ENCODE measurements around the gene ZNF416.

The ZNF416 gene

GRCh38 chr19:57559404-57560025 lies 19.2 kb downstream of the ZNF416 start, which contains the start of gene ZNF550:
ZNF550 (minus strand) TSS chr19:57559863; CDS start chr19:57559682, 181 bp downstream.
- in situ Hi-C loops (cut with HindIII; ENCODE audit: low sequenced_read_pairs), result no loop called here

DNA sequence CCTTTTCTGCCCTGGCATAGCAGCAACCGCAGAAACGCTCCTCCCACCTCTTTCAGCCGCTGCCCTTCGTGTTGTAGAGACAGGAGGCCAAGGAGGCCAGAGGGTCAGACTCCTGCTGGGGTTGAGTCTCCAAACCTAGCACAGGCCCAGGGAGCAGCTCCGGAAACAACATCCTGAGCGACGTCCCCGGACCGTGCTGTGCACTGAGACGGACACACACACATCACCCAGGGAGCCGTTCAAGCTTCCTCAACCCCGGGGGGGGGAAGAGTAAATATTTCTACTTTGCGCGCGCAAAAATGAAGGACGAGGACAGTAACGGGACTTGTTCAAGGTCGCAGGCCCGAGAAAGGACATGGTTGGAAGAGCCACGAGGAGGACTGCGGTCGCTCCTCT lies 19.7 kb downstream of the ZNF416 start:
- in situ Hi-C loops (cut with HindIII; ENCODE audit: low sequenced_read_pairs), result no loop called here

DNA sequence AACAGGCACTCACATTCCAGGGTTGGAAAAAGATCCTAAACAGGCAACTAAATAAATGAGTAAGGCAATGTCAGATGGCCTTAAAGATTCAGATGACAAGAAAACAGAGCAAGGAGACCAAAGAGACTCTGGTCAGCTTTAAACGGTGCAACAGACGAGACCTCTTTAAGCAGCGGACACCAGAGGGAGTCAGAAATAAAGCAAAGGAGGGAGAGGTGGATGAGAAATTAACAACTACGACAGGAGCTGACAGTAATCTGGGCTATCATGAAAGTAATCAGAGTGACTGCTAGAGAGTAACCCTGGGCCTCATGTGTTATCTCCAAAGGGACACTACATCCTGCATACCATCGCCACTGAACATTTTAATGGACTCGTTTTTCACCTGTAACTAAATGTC lies 20.2 kb downstream of the ZNF416 start:
- in situ Hi-C loops (cut with HindIII; ENCODE audit: low sequenced_read_pairs), result no loop called here

GRCh38 chr19:57557659-57558058 lies 21.1 kb downstream of the ZNF416 start:
- in situ Hi-C loops (cut with HindIII; ENCODE audit: low sequenced_read_pairs), result no loop called here

GRCh38 chr19:57552432-57552831 lies 26.3 kb downstream of the ZNF416 start:
- in situ Hi-C loops (cut with HindIII; ENCODE audit: low sequenced_read_pairs), result no loop called here

GRCh38 chr19:57546513-57546912 lies 32.2 kb downstream of the ZNF416 start:
- in situ Hi-C loops (cut with HindIII; ENCODE audit: low sequenced_read_pairs), result no loop called here

DNA sequence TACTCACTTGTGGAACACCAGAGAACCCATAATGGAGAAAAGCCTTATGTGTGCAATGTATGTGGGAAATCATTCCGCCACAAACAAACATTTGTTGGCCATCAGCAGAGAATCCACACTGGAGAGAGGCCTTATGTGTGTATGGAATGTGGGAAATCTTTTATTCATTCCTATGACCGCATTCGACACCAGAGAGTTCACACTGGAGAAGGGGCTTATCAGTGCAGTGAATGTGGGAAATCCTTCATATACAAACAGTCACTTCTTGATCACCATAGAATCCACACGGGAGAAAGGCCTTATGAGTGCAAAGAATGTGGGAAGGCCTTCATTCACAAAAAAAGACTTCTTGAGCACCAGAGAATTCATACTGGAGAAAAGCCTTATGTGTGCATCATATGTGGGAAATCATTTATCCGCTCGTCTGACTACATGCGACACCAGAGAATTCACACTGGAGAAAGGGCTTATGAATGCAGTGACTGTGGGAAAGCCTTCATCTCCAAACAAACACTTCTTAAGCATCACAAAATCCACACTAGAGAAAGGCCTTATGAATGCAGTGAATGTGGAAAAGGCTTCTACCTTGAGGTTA lies 40.7 kb downstream of the ZNF416 start:
- in situ Hi-C loops (cut with HindIII; ENCODE audit: low sequenced_read_pairs), result no loop called here

- in situ Hi-C loops (cut with HindIII; ENCODE audit: low sequenced_read_pairs), result no loop called here
Measured at GRCh38 chr19:57527136-57527881, 51.4 kb downstream of the ZNF416 start, which contains the start of gene ZNF549. ZNF549 (plus strand) TSS chr19:57527356; CDS start chr19:57527574, 218 bp downstream.

All from DLD1 (cell line).